Ovary (tissue), 9 donors: ENCODE data around the gene KRT6A. TPM values are rescaled to one million over a fixed set of nuclear protein-coding genes. Genes with fewer than 3 reads are reported as not detected.

Experiments
- DNase-seq, 5 donors: peaks; one replicate each; pipeline ENCODE4 v3.0.0-alpha.2; 2019 to 2020
- H3K27ac ChIP-seq, 2 donors: fragments of 200-600 bp; one replicate each; pipeline versions ENCODE4 v1.5.1 to v1.8.0; 2019 to 2022
- H3K27me3 ChIP-seq: fragments of 200-600 bp; one replicate; pipeline ENCODE4 v1.8.0; 2022
- H3K36me3 ChIP-seq: fragments of 200-600 bp; sonication (generic); one replicate; pipeline ENCODE4 v1.5.1; 2019
- H3K4me1 ChIP-seq: one replicate; pipeline ENCODE4 v1.8.1; 2013; ENCODE audit warnings: mild to moderate bottlenecking, moderate library complexity; ENCODE audit not compliant: insufficient read depth
- H3K4me3 ChIP-seq: fragments of 200-600 bp; sonication (generic); one replicate; pipeline ENCODE4 v1.5.1; 2017
- H3K9me3 ChIP-seq, 2 donors: fragments of 200-600 bp in 1 of 2; sonication (generic) in 1 of 2; one replicate each; pipeline versions ENCODE4 v1.5.1 to v1.8.1; 2013 to 2019; ENCODE audit warnings: mild to moderate bottlenecking in 1 of 2, moderate library complexity in 1 of 2
- CTCF ChIP-seq, 3 donors: fragments of 450-650 bp in 2 of 3; fragments of 200-600 bp in 1 of 3; IDR thresholded peaks; one replicate each; pipeline versions ENCODE4 v1.5.1 to v1.8.0; 2016 to 2022; ENCODE audit warnings: antibody characterized with exemption in 3 of 3, mild to moderate bottlenecking in 1 of 3
- EP300 ChIP-seq: sonication (generic); formaldehyde crosslinking; IDR thresholded peaks from one replicate; pipeline ENCODE4 v1.6.1; 2017; ENCODE audit warnings: antibody characterized with exemption
- POLR2A ChIP-seq: fragments of 450-650 bp; IDR thresholded peaks from one replicate; pipeline ENCODE4 v1.6.1; 2017; ENCODE audit warnings: antibody characterized with exemption, mild to moderate bottlenecking, moderate library complexity
- WGBS, 3 donors: extraction: QIAGEN DNeasy Blood & Tissue Kit in 1 of 3; methylation state at CpG; one replicate each; pipeline versions ENCODE4 v1.1.5 to v1.1.7; 2013 to 2017; 5-methylcytosine and 5-hydroxymethylcytosine counted together
- intact Hi-C, 4 donors: fragments of 100-400 bp; cut with DNase I; formaldehyde crosslinking; loops; one replicate each; pipeline versions ENCODE4 v1.11.0 to v1.15.1; 2022 to 2023
- polyA plus RNA-seq, 2 donors: library from polyadenylated mRNA; stranded (reverse); fragments of 200-250 nt in 1 of 2; fragments of 350-450 nt in 1 of 2; fragmentation: Illumina TruSeq in 1 of 2; extraction: RNeasy Lipid Tissue Mini Kit (QIAGEN cat#74804) in 1 of 2; gene quantifications; one replicate each; pipeline ENCODE4 v1.2.3, GENCODE V29; 2013 to 2014
- total RNA-seq, 7 donors: library from RNA; depleted of rRNA in 2 of 7; stranded (reverse); fragments of >200 nt in 2 of 7; fragmentation: NEBNext Ultra II Directional in 3 of 7; extraction: Animal tissue kit (Norgen Biotek cat#: 25700) in 3 of 7; gene quantifications; one replicate each; pipeline versions ENCODE4 v1.1.0 to v1.2.4, GENCODE V29; 2016 to 2023
- donor health status: DM: no; HTN: no; CAD: no; lungs with moderate emphysema.
- donor health status: DM: no; HTN: no; CAD: no.
- donor health status: Bipolar disorder and iron deficiency.
- donor health status: DM: yes; HTN: yes; CAD: no.
- donor health status: DM: no; HTN: no; CAD: no.
- donor health status: DM: yes; HTN: yes; CAD: no.

The KRT6A gene
- total and polyA plus RNA-seq, 9 donors = 0.15 to 14.5 (median 1.1) TPM; not detected in 2

- no peak overlapping the region for H3K27ac ChIP-seq
- WGBS, 3 donors = 73 to 85% (median 83%) methylated on average over 2 of the region's 2 CpGs
- H3K36me3 ChIP-seq = no peaks in the 10 kb centered on the region
- DNase-seq = no peak
- intact Hi-C loops = no loop called here
- no peak for TF ChIP-seq CTCF (IDR thresholded peaks at IDR 0.05)
- no peak for TF ChIP-seq EP300
- TF ChIP-seq POLR2A = no peak
- H3K9me3 ChIP-seq = no peaks in the 10 kb centered on the region
- no peaks in the 10 kb centered on the region for H3K27me3 ChIP-seq
- no peaks in the 10 kb centered on the region for H3K4me1 ChIP-seq
- H3K4me3 ChIP-seq = no peak overlapping the region
Observed at GRCh38 chr12:52530905-52531304, 37.8 kb upstream of the KRT6A start.

GRCh38 chr12:52530366-52530765, 37.3 kb upstream of the KRT6A start:
- Histone ChIP-seq H3K27ac (no peak overlapping the region), H3K4me3 (no peak overlapping the region), H3K27me3 (no peaks in the 10 kb centered on the region), H3K9me3 (no peaks in the 10 kb centered on the region), H3K36me3 (no peaks in the 10 kb centered on the region), H3K4me1 (no peaks in the 10 kb centered on the region)
- intact Hi-C loops = no loop called here
- TF ChIP-seq POLR2A (no peak), CTCF (IDR thresholded peaks at IDR 0.05) (no peak), EP300 (no peak)
- WGBS, 3 donors = 62 to 80% (median 68%) methylated on average over 2 of the region's 2 CpGs
- no peak for DNase-seq

- TF ChIP-seq EP300 (no peak), POLR2A (no peak), CTCF (IDR thresholded peaks at IDR 0.05) (no peak)
- 89 to 93% (median 91%) methylated on average over 9 of the region's 9 CpGs for WGBS, 3 donors
- Histone ChIP-seq H3K4me1 (no peaks in the 10 kb centered on the region), H3K27ac (no peak overlapping the region), H3K4me3 (no peak overlapping the region), H3K36me3 (no peaks in the 10 kb centered on the region), H3K9me3 (no peaks in the 10 kb centered on the region), H3K27me3 (no peaks in the 10 kb centered on the region)
- no peak for DNase-seq
- intact Hi-C loops = no loop called here
Observed at GRCh38 chr12:52529846-52530245, 36.8 kb upstream of the KRT6A start.

- intact Hi-C loops = no loop called here
- 74 to 95% (median 91%) methylated on average over 2 of the region's 2 CpGs for WGBS, 3 donors
- Histone ChIP-seq H3K4me1 (no peaks in the 10 kb centered on the region), H3K27me3 (no peaks in the 10 kb centered on the region), H3K27ac (no peak overlapping the region), H3K9me3 (no peaks in the 10 kb centered on the region), H3K4me3 (no peak overlapping the region), H3K36me3 (no peaks in the 10 kb centered on the region)
- DNase-seq = no peak
- TF ChIP-seq POLR2A (no peak), CTCF (IDR thresholded peaks at IDR 0.05) (no peak), EP300 (no peak)
Observed at GRCh38 chr12:52529417-52529816, 36.4 kb upstream of the KRT6A start.
